CD14-positive monocyte (primary cell): ENCODE measurements around the gene C7orf25. TPM values are rescaled to one million over a fixed set of nuclear protein-coding genes. Genes with fewer than 3 reads are reported as not detected.

Source experiments
- DNase-seq, 3 donors: peaks; one replicate each; pipeline ENCODE4 v3.0.0-alpha.2; 2011 to 2022
- H2AFZ ChIP-seq: 2 replicates; pipeline ENCODE4 v1.6.0; 2012; ENCODE audit warnings: mild to moderate bottlenecking, low read depth, low read length, inconsistent platforms; ENCODE audit not compliant: insufficient read depth, poor library complexity, severe bottlenecking
- H3K27ac ChIP-seq, 2 donors: 1 replicate in 1 of 2; 2 replicates in 1 of 2; pipeline ENCODE4 v1.5.1; 2012 to 2013; ENCODE audit warnings: low read length in 2 of 2, control low read depth in 1 of 2, inconsistent platforms in 1 of 2, low read depth in 1 of 2, mild to moderate bottlenecking in 1 of 2
- H3K27me3 ChIP-seq, 2 donors: one replicate each; pipeline versions ENCODE4 v1.6.0 to v1.6.1; 2011 to 2013; ENCODE audit warnings: low read length in 2 of 2; ENCODE audit not compliant: control insufficient read depth in 2 of 2, insufficient read depth in 2 of 2
- H3K36me3 ChIP-seq, 2 donors: replicated peaks in 1 of 2; 1 replicate in 1 of 2; 2 replicates in 1 of 2; pipeline versions ENCODE4 v1.5.1 to v1.6.1; 2012 to 2013; ENCODE audit warnings: low read length in 2 of 2, control low read depth in 1 of 2, inconsistent platforms in 1 of 2, mild to moderate bottlenecking in 1 of 2; ENCODE audit not compliant: insufficient read depth in 2 of 2, control insufficient read depth in 1 of 2
- H3K4me1 ChIP-seq, 2 donors: 1 replicate in 1 of 2; 2 replicates in 1 of 2; pipeline versions ENCODE4 v1.5.1 to v1.6.1; 2012 to 2013; ENCODE audit warnings: low read length in 2 of 2, control low read depth in 1 of 2, inconsistent platforms in 1 of 2, mild to moderate bottlenecking in 1 of 2, moderate library complexity in 1 of 2; ENCODE audit not compliant: insufficient read depth in 2 of 2, control insufficient read depth in 1 of 2
- H3K4me2 ChIP-seq: replicated peaks from 2 replicates; pipeline ENCODE3; 2012; ENCODE audit warnings: low read length, moderate library complexity, mild to moderate bottlenecking; ENCODE audit not compliant: poor library complexity, severe bottlenecking; ENCODE audit errors: extremely low read depth
- H3K4me3 ChIP-seq, 3 experiments: fragments of 200-600 bp in 1 of 3; sonication (generic) in 1 of 3; replicated peaks in 1 of 3; 1 replicate in 2 of 3; 2 replicates in 1 of 3; pipeline ENCODE4 v1.5.1; 2011 to 2013; ENCODE audit warnings: low read length in 3 of 3, mild to moderate bottlenecking in 3 of 3, control low read depth in 2 of 3, low read depth in 2 of 3, inconsistent platforms in 1 of 3, moderate library complexity in 1 of 3
- H3K79me2 ChIP-seq: 2 replicates; pipeline ENCODE4 v1.6.0; 2012; ENCODE audit warnings: mild to moderate bottlenecking, control low read depth, inconsistent platforms, low read length, moderate library complexity; ENCODE audit not compliant: insufficient read depth
- H3K9ac ChIP-seq: 2 replicates; pipeline ENCODE4 v1.6.0; 2017; ENCODE audit warnings: low read length, mild to moderate bottlenecking; ENCODE audit not compliant: insufficient read depth, poor library complexity, severe bottlenecking
- H3K9me3 ChIP-seq, 2 donors: replicated peaks in 1 of 2; 1 replicate in 1 of 2; 2 replicates in 1 of 2; pipeline versions ENCODE4 v1.5.1 to v1.6.1; 2012 to 2013; ENCODE audit warnings: low read length in 2 of 2, control low read depth in 1 of 2; ENCODE audit not compliant: control insufficient read depth in 1 of 2, insufficient read depth in 1 of 2
- H4K20me1 ChIP-seq: 2 replicates; pipeline ENCODE4 v1.6.0; 2012; ENCODE audit warnings: mild to moderate bottlenecking, low read length, control low read depth, moderate library complexity; ENCODE audit not compliant: insufficient read depth
- H3K27ac Mint-ChIP-seq, 7 donors: one replicate each; pipeline ENCODE4 v1.8.0; 2020; ENCODE audit warnings: mild to moderate bottlenecking in 7 of 7, mixed read lengths in 7 of 7, moderate library complexity in 6 of 7, inconsistent platforms in 2 of 7
- H3K27me3 Mint-ChIP-seq, 3 donors: one replicate each; pipeline ENCODE4 v1.8.0; 2021 to 2022; ENCODE audit warnings: low read depth in 3 of 3, mild to moderate bottlenecking in 3 of 3, mixed read lengths in 3 of 3, moderate library complexity in 3 of 3, inconsistent platforms in 1 of 3
- H3K36me3 Mint-ChIP-seq, 2 donors: one replicate each; pipeline ENCODE4 v1.8.0; 2020; ENCODE audit warnings: mixed read lengths in 2 of 2, inconsistent platforms in 1 of 2, mild to moderate bottlenecking in 1 of 2
- H3K4me1 Mint-ChIP-seq: one replicate; pipeline ENCODE4 v1.8.0; 2020; ENCODE audit warnings: mild to moderate bottlenecking, mixed read lengths
- H3K4me3 Mint-ChIP-seq, 2 donors: one replicate each; pipeline ENCODE4 v1.8.0; 2020; ENCODE audit warnings: mild to moderate bottlenecking in 2 of 2, mixed read lengths in 2 of 2, moderate library complexity in 1 of 2
- H3K9me3 Mint-ChIP-seq, 7 donors: one replicate each; pipeline ENCODE4 v1.8.0; 2020 to 2022; ENCODE audit warnings: mixed read lengths in 7 of 7, mild to moderate bottlenecking in 6 of 7, moderate library complexity in 6 of 7, inconsistent platforms in 2 of 7
- WGBS: methylation state at CpG from one replicate; pipeline ENCODE4 v1.1.5; 2013; ENCODE audit warnings: missing lambda C conversion rate; ENCODE audit not compliant: insufficient coverage; 5-methylcytosine and 5-hydroxymethylcytosine counted together
- intact Hi-C, 2 donors: fragments of 100-400 bp; cut with micrococcal nuclease; formaldehyde crosslinking; loops; one replicate each; pipeline versions ENCODE4 v1.15.0 to v1.15.1; 2023
- polyA plus RNA-seq, 3 donors: library from polyadenylated mRNA; depleted of rRNA in 1 of 3; unstranded in 2 of 3; stranded (reverse) in 1 of 3; fragments of 300-500 nt in 2 of 3; fragments of >200 nt in 1 of 3; fragmentation: Illumina TruSeq in 2 of 3; gene quantifications; 1 replicate in 2 of 3; 2 replicates in 1 of 3; pipeline ENCODE4 v1.2.3, GENCODE V29; 2012 to 2021
- TF ChIP-seq, protein P1 (sequence below): fragments of 200-600 bp; IDR thresholded peaks from one replicate; pipeline ENCODE4 v1.8.0; 2022; ENCODE audit warnings: antibody characterized with exemption, mild to moderate bottlenecking

The C7orf25 gene
- polyA plus RNA-seq, 3 donors: 0.96 to 2.6 (median 2.5) TPM

DNA sequence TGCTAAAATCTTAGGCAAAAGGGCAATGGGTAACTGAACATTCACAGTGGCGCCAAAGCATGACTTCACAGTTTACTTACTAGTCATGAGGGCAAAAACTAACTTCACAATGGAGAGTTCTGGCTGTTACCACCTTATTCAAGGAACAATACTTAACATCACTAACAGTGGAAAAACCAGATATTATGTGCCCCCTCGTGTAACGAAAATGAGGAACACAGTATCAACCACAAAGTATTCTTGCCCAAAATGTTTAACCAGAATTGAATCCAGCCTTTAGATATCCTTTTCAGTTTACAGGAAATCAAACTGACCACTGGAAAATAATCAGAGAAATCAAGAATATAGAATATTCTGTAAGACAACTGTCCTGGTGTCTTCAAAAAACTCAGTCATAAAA lies 9.5 kb downstream of the C7orf25 start:
- H3K9ac ChIP-seq: no peak overlapping the region
- no CpG with 5 or more reads among the region's 3 CpGs for WGBS

DNA sequence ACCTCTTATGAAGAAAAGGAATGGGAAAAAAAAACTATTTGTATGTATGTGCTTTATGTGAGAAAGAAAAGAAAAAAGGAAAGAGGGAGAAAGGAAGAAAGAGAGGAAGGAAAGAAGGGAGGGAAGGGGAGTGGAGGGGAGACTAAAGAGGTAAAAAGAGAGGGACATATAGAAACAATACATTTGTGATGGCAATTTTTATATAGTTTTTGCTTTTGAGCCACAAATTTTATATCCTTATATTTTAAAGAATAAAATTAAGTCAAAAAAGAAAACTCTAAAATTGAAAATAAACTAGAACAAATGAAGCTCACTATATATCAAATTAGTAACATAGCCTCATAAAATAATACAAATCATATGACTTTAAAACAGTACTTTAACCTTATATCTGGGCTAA lies 11.0 kb downstream of the C7orf25 start:
- TF ChIP-seq, protein P1, sequence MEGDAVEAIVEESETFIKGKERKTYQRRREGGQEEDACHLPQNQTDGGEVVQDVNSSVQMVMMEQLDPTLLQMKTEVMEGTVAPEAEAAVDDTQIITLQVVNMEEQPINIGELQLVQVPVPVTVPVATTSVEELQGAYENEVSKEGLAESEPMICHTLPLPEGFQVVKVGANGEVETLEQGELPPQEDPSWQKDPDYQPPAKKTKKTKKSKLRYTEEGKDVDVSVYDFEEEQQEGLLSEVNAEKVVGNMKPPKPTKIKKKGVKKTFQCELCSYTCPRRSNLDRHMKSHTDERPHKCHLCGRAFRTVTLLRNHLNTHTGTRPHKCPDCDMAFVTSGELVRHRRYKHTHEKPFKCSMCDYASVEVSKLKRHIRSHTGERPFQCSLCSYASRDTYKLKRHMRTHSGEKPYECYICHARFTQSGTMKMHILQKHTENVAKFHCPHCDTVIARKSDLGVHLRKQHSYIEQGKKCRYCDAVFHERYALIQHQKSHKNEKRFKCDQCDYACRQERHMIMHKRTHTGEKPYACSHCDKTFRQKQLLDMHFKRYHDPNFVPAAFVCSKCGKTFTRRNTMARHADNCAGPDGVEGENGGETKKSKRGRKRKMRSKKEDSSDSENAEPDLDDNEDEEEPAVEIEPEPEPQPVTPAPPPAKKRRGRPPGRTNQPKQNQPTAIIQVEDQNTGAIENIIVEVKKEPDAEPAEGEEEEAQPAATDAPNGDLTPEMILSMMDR: no peak
- Histone ChIP-seq H3K79me2 (no peaks in the 10 kb centered on the region), H3K36me3 (no peaks in the 10 kb centered on the region), H3K9ac (no peak overlapping the region), H2AFZ (no peak overlapping the region), H3K27me3 (no peaks in the 10 kb centered on the region), H3K9me3 (no peaks in the 10 kb centered on the region), H3K4me1 (no peaks in the 10 kb centered on the region), H4K20me1 (no peaks in the 10 kb centered on the region), H3K27ac (no peak overlapping the region), H3K4me2 (no peak overlapping the region), H3K4me3 (no peak overlapping the region)
- Mint-ChIP-seq H3K27ac (no peak overlapping the region), H3K36me3 (no peaks in the 10 kb centered on the region), H3K4me1 (peaks cover 13% of the 10 kb centered on the region), H3K27me3 (peaks cover 0 to 7% (median 2%) of the 10 kb centered on the region in 3 donors), H3K9me3 (peaks cover 0 to 5% (median 2%) of the 10 kb centered on the region in 7 donors), H3K4me3 (no peak overlapping the region)
- intact Hi-C loops: no loop called here
- DNase-seq: no peak

More for the DNA sequence above, 9.5 kb downstream of the C7orf25 start:
- no peak overlapping the region for H3K4me3 ChIP-seq
- no peak overlapping the region for H3K4me3 Mint-ChIP-seq
- no peak overlapping the region for H2AFZ ChIP-seq
- TF ChIP-seq, protein P1: no peak
- no peaks in the 10 kb centered on the region for H3K36me3 Mint-ChIP-seq
- H3K27me3 Mint-ChIP-seq: peaks cover 0 to 4% (median 2%) of the 10 kb centered on the region in 3 donors
- no peak for DNase-seq
- no peaks in the 10 kb centered on the region for H3K79me2 ChIP-seq
- H3K36me3 ChIP-seq: no peaks in the 10 kb centered on the region
- H3K9me3 Mint-ChIP-seq: peaks cover 0 to 2% (median 0%) of the 10 kb centered on the region in 7 donors
- no peaks in the 10 kb centered on the region for H3K27me3 ChIP-seq
- no peak overlapping the region for H3K27ac ChIP-seq
- no peaks in the 10 kb centered on the region for H3K4me1 ChIP-seq
- H3K4me1 Mint-ChIP-seq: peaks cover 9% of the 10 kb centered on the region
- H4K20me1 ChIP-seq: no peaks in the 10 kb centered on the region
- intact Hi-C loops: no loop called here
- H3K4me2 ChIP-seq: no peak overlapping the region
- H3K9me3 ChIP-seq: no peaks in the 10 kb centered on the region
- H3K27ac Mint-ChIP-seq: no peak overlapping the region
